T-helper 2 cell (primary cell): Measurements from ENCODE around the gene CENPP.

Source experiments
- DNase-seq, 5 experiments: peaks; one replicate each; pipeline versions ENCODE4 v3.0.0 to v3.0.0-alpha.2; 2012 to 2022

CENPP gene

DNA sequence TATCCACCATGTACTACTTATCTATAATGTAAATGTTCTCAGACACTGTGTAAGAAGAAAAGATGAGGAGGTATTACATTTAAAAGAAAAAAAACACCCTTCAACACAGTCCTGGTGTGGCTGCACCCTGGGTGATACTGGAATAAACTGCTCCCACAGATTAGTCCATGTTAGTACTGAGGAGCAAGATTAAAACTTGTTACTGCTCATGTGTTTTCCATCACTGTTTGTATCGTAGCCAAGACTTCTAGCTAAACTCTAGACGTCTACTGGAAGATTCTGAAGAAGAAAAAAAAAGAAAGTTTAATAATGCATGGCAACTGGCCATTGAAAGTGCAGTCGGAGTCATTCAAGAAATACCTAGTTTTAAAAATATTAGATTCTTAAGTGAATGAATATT is 156.6 kb downstream of the CENPP start, which contains the start of gene ASPN:
Gene ASPN, minus strand, starts transcription at position 178 of the 400 bp plus-strand sequence.
- DNase-seq, result no peak

DNA sequence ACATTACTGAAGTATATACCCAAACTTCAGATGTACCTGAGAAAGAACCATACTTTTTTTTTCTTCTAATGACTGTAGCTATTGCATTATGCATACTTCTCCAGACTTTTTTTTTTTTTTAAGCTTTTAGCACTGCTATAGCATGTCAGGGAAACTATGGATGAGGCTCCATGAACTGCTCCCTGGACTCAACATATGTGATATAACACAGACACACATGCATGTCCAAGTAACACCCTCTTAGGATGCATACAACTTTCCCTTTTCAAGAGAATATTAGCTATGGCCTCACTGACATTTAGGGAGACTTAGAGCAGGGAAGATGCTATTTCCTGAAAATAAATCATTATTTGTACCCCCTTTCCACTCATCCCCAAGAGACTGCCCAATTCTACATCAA is 157.1 kb downstream of the CENPP start:
- no peak for DNase-seq

DNA sequence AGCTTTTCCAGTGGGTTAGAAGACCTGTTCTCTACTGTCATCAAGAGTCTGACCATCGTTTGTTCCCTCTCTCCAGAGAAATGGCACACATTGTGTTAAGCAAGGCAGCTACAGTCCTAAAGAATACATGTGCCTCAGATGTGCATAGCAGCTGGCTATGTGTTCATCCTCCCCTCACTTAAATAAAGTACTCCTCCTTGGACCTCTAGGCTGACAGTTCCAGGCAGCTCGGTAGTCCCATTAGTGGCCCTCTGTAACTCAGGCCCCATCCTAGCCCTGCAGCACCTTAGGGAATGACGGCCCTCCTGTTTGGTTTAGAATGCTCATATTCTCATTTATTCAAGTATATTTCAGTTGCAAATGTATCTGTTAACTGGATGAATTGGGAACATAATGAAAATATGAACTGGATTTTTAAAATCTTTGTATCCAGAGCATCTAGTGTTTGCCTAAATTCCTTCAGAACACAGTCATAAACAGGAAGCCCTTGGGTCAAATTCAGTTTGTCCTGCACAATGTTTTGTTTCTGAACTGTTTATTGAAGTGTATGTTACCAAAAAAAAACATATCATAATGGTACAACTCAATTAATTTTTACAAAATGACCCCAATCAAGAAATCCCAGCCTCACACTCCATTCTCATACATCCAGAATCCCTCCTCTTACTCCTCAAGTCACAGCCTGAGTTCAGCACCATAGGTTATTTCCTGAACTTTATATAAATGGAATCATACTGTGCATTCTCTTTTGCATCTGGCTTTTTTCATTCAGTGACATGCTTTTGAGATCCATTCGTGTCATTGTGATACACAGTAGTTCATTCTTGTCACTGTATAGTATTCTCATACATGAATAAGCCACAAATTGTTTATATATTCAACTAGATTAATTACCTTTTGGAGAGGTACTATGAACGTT is 158.1 kb downstream of the CENPP start:
- DNase-seq, result no peak

DNA sequence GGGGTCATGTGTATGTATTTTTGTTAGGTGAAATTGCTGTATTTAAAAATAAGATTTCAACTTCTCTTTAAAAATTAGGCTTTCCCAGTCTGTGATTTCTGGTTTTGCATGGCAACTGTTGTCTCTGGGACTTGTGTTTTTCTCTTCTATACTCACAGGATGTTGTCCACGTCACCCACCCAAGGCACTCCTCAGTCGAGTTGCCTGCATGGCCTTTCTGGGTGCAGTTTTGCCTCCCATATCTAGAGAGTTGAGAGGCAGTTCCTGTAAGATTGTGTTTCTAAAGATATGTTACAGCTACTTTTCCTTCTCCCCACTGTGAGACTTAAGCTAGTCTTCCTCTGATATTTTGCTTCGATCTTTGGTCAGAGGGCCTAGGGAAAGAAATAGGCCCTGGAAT is 158.8 kb downstream of the CENPP start:
- DNase-seq, result no peak

DNA sequence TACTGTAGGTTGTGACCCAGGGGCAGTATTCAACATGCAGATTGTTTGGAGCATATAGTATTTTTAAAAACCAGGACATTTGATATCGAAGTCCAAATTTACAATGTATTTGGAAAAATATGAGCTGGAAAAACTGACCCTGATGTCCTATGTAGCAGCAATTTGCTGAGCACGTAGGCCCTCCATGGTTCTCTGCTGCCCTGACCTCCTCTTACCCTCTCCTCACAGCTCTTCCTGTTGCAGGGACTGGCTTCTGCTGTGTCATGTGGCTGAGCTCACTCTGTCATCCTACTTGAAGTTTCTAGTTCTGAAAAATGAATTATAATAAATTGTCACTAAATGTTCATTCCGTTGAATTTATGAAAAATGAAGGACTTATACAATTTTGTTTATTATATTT is 160.6 kb downstream of the CENPP start:
- DNase-seq, result no peak

DNA sequence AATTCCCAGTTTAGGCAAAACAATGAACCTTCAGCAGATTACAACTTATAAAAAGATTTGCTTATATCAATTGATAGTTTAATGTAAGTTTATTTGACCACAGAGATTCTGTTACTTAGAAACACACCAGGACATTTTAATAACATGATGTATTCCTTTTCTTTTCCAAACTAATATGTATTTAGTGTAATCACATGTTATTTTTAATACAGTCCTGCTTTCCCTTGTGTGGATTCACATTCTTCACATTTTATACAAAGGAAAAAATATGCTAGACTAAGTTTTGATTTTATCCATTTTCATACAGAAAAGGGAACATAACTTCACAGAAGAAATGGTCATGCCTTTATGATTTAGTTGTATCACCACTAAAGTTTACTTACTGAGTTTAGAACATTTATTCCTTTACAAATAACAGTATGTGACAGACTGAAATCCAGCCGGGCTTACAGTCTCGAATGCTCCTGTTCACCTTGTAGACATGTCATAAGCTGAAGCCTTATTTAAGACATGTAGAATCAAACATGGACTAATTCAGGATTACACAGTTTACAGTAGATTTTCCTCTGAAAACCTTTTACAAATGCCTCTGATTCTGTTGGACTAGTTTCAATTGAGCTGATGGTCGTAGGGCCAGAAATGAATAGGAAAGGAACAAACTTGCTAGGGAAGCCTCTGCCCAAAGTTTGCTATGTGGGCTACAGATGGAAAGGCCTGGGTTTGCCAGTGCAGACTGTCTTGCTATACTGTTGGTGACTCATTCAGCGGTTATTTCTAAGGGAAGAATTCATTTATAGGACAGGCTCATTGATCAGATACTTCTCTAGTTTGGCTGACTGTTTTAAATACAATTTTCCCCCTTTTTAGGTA is 163.2 kb downstream of the CENPP start:
- no peak for DNase-seq

DNA sequence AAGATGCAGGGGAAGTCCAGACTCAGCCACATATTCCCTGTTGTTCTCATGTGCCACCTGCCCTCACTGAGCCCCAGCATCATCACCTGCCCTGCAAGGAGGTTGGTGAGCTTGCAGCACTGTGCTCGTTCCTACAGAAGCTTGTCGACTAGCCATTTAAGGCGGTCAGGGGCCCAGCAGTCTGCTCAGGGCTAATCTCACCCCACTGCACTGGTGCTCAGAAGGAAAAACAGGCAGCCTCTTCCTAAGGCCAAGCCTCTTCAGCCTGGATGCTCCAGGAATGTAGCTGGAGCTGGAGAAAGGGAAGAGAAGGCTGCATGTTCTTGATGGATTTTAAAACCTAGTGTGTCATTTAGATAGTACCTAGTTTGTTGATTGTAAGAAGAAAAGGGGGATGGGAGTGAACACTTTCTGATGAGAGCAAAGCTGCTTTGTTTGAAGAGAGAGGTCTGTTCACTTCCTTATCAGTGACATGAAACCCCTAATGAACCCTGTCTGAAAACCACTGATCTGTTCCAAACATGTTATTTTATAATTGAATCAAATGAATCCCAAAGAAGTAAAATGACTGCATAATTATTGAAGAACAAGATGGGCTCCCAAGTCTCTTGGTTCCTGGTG is 167.1 kb downstream of the CENPP start:
- no peak for DNase-seq

DNA sequence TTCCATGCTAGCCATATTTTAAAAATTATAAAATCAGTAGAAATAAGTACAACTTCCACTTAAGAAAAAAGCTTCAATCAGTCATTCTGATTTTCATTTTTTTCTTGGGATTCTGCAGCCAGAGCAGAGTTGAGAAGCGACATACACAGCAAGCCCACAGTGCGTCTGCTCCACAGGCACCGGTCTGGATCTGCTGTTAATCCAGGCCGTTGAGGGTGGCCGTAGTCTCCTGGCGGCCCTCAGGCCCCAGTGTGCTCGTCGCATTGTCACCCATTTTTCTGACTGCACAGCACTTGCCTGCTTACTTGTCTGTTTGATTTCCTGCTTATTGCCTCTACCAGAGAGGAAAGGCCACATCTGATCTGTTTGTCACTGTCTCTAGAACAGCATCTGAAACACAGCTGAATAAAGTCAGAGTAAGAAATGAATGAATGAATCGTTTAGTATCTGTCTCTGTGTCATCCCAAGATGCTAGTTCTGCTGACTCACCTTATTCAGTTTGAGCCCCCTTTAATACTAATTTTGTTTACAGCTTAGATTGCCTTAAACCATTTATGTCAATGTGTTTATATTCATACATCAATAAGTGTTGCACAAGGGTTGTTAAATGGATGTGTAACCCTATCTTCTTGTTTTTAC is 168.1 kb downstream of the CENPP start:
- DNase-seq, result no peak

DNA sequence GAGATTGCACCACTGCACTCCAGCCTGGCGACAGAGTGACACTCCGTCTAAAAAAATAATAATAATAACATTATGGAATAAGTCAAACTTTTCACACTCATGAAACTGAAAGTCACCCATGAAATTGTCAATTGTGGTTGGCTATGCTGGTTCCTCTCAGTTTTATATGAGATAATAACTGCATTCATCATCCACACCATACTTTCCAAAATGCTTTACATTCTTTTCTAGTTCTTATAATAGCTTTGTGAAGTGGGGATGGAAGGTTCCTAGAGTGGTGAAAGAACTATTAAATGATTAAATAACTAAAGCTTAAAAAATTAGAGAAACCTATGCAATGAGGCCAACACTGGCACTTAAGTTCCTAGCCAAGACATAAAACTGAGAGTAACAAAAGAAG is 169.1 kb downstream of the CENPP start:
- DNase-seq, result no peak

DNA sequence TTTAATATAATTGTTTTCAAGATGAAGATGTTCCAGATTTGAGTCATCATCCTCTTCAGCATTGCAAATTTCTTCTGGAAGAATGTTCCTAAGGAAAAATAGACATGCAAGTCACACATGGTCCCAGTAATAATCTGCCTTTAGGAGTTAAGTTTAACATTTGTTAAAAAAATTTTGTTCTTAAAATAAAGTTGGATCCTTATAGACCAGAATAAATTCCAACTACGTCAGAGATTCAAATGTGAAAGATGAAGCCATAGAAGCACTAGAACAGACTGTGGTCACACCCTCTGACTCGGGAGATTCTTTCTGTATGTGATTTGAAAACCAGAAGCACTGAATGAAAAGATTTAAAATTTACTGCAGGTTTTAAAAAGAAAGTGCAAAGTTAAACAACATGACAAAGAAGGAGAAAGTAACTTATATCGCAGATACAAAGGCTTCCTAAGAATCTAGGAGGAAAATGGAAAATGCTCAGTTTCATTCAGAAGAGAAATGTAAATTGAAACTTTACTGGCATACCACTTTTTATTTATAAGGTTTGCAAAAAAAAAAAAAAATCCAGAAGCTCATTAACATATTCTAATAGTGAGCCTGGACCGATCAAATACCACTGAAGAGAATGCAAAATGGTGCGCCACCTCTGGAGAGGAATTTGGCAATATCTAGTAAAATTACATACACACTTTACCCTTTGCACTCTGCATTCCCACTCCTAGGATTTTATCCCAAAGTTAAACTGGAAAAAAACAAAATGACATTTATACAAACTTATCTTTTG is 170.8 kb downstream of the CENPP start:
- DNase-seq, result no peak

DNA sequence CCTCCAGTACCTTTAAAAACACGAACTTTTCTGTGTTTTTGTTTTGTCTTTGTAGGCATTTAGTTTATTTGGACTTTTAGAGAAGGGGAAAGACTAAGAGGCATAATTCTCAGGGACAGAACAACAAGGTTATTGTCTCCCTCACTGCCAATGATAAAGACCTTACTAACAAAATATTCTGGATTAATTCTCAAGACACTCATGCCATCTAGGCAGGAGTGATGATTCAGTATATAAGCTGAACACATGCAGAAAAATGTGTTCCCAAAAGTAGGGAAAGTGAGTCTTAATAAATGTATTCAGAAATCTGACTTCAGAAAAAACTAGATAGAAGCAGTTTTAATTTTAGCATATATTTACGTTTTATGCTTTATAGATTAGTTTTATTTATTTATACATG is 173.9 kb downstream of the CENPP start:
- DNase-seq, result no peak

DNA sequence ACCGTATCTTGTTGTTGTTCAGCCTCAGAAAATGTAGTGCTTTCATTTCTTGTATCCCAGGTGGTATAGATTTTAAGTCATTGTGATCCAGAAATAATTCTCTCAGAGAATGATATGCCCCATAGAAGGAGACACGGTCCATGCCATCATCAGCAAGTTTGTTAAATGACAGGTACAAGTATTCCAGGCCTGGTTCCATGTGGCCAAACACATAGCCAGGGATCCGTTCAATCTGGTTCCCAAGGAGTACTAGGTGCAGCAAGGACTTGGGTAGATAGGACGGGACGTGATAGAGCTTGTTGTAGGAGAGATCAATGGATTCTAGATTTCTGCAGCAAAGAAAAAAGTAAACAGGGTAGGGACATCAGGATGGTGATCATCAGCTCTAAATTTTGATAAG is 175.0 kb downstream of the CENPP start:
- DNase-seq, result no peak

DNA sequence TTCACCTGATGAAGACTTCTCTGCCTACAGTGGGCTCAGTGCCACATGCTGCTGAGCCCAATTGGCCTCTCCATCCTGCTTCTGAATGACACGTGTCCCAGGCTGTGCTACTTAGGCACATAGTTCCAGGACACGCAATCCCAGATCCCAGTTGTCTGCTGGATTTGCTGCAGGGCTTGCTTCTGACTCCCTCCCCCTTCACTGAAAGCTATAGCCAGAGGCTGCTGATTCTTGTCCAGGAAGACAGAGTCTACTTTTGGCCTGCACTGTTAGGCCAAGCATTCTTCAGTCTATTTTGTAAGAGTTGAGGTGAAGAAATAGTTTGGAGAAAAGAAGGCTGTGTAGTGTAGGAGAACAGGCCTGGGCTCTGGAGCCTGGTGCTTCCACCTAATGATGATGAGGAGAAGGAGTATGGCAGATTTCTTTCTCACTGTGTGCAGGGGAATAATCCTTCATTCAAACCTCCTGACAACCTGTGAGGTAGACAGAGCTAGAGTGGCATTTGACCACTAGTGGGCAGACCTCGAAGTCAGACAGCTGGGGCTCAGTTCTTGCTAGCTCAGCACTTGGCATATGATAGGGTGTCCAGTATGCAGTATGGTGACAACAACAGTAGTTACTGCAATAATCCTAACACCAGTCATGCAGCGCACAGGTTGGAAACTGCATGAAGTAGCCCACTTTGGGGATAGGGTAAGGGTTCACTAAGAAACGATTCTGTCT is 176.1 kb downstream of the CENPP start:
- peak in 1 of 5 experiments; percentile 28 for DNase-seq

DNA sequence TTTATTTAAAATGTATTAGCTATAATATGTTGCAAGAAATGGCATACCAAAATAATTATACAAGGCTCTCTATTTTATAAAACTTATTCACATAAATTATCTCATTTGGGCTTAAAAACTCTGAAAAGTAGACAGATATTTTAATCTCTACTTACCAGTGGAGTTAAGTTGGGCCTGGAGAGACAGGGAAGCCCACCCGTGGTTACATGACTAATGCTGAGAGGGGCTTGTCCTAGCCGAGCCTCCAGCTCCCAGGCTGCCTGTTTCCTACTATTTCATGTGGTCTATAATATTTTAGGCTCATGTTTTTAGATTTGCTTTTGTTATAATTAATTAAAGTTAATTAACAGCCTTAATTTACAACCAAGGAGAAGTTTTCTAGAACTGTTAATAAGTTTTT is 177.4 kb downstream of the CENPP start:
- no peak for DNase-seq

DNA sequence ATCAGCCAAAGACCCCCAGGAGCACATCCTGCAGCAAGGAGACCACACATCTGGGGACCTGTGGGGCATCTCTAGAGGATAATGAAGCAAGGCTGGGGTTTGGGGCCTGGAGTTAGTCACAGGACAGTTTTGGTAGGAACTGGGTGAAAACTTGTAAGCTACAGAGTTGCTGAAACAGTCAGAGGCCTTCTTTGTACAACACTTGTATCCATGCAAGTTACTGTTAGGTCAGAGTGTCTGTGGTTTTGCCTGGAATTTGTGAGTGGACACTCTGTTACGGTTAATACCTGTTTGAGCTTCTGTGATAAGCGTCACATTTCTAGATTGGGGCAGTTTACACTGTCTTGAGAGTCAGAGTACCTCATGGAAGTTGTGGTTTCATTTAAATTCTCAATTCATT is 179.1 kb downstream of the CENPP start:
- DNase-seq, result no peak

DNA sequence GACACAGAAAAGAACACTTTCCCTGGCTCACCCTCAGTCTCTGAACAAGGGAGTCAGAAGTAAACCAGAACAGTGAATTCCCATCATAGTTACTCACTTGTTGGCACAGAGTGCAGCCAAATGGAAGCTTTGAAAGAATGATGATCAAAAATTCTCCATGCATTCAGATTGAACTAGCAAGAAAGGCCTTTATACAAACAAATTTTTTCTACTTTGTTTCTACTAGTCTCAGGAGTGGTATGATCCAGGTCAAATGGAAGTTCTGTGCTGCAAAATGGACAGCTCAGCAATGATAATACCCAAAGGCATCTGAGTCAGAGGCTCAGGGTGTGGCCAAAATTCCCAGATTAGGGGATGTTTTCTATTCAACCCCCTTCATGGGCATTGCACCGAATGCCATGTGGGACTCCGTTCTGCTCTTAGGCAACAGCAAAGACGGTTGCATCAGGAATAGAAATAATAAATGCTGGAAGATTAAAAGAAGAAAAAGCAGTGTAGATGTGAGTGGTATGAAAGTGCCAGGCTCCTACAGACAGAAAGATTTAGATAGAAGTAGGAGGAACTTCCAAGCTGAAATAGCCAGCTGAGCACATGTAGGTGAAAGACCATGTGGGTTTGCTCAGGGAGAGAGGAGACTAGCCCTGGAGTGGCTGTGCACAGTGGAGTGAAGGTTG is 180.6 kb downstream of the CENPP start:
- no peak for DNase-seq

DNA sequence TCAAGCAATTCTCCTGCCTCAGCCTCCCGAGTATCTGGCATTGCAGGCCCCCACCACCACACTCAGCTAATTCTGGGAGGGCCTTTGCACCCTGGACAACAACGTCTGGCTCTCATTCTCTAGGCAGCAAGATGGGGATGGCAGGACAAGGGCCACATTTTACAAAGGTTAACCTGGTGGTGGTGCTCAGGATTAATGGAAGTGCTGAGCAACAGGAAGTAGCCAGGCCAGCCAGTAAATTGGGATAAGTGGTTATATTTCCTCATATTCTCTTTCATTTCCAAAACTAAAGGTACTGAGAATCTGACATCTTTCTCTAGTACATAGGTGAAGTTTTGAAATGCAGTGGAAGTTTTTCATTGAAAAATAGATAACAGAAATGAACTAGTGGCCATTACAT is 181.3 kb downstream of the CENPP start:
- DNase-seq, result no peak

DNA sequence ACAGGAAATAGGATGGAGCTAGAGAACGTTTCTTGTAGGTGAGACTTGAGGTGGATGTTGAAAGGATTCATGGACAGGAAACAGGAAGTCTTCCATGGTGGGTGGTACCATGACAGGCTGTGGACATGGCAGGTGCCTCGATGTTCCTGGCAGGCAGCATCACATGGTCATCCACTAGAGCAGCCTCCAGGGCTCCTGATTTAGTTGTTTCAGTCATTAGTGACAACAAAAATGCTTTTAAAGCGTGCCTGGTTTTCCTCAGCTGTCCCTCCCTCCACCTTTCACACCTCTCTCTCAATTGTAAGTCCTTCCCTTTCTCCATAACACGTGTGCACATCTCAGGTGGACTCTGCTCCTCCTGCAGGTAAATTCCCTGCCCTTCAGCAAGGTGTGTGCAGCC is 181.7 kb downstream of the CENPP start:
- no peak for DNase-seq

DNA sequence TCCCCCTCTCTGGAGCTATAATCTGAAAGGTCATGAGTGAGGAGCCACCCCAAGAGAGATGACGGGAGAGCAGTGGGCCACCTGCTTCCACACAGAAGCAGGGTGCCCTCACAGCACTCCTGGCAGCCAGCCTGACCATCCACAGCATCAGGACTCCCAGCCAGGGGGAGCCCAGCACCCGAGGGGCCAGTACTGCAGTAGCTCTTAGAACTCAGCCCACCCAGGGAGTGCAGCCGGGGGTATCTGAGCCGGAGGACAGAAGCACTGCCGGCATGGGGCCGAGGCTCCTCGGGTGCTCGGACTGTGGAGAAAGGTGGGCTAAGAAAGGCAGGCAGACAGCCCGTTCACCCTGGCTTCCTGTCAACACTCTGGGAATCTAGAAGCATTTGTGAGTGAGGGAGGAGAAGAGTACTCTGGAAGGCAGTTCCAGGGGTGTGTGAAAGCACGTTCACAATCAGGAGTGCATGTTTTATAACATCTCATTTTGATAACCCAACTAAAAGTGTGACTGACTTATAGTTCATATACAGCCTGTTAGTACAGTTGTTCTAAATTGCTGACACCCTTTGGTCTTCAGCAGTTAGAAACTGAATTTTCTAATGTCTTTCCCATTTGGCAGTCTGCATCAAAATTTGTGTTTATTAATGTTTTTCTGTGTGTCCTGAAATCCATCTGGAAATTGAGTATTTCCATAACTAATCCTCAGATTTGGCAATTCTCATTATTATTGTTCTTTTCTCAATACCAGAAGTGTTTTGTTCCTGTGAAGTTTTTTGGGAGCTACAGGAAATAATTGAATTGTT is 182.5 kb downstream of the CENPP start:
- DNase-seq, result no peak

DNA sequence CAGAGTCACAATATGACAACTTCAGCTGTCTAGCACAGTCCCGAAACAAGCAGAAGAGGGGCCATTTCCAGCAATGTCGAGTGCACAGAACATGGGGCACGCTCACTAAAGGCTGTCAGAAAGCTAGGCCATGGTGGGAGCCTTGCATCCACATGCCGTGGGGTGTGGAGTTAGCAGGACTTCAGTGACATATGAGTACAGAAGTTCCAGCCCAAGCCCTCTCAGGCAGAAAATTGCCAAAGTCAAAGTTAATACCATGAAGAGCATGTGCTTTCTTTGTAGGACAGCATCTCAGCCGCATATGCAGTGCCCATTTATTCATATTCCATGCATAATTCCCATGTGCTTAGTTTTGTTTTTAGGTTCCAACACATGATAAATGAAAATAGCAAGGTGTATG is 183.3 kb downstream of the CENPP start:
- no peak for DNase-seq
